NCI-H69 (cell line): Measurements from ENCODE around the gene SLCO4C1.
"Not testable (repeated sequence)": the region's sequence is repeated elsewhere in the genome, so short reads cannot be mapped to it uniquely, and the experiment has no call there.

ENCODE experiments used
- DNase-seq: peaks from one replicate; lab custom pipeline; 2025; lab: John Stamatoyannopoulos, UW

Gene SLCO4C1, protein sequence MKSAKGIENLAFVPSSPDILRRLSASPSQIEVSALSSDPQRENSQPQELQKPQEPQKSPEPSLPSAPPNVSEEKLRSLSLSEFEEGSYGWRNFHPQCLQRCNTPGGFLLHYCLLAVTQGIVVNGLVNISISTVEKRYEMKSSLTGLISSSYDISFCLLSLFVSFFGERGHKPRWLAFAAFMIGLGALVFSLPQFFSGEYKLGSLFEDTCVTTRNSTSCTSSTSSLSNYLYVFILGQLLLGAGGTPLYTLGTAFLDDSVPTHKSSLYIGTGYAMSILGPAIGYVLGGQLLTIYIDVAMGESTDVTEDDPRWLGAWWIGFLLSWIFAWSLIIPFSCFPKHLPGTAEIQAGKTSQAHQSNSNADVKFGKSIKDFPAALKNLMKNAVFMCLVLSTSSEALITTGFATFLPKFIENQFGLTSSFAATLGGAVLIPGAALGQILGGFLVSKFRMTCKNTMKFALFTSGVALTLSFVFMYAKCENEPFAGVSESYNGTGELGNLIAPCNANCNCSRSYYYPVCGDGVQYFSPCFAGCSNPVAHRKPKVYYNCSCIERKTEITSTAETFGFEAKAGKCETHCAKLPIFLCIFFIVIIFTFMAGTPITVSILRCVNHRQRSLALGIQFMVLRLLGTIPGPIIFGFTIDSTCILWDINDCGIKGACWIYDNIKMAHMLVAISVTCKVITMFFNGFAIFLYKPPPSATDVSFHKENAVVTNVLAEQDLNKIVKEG

GRCh38 chr5:102296178-102296817, at the start of gene SLCO4C1:
Gene SLCO4C1 (minus strand): TSS chr5:102296284. CDS start chr5:102296262, 22 bp downstream.
- peak; percentile 91 for DNase-seq

DNA sequence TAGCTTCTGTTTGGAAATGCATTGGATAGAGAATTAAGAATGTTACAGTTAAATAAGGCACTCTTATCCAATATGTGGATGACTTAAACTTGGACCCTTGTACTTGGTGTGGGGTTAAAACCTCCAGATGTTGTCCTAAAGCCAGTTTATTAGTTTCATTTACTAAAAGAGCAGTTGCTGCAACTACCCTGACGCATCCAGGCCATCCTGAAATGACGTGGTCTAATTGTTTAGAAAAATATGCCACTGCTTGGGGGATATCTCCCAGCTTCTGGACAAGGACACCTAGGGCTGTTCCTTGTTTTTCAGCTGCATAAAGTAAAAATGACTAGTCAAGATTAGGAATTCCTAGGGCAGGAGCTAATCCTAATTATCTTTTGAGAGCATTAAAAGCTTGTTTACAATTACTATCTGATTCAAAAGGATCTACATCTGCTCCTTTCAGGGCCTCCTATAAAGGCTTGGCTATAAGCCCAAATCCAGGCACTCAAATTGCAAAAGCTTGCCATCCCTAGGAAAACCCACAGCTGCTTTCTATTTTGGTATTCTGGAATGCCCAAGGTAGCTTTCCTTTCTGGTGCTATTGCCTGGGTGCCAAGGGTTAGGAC, 45.7 kb upstream of the SLCO4C1 start:
- peak; percentile 91 for DNase-seq

- DNase-seq = peak; percentile 79
Observed at GRCh38 chr5:102324714-102325113, 28.6 kb upstream of the SLCO4C1 start.

DNA sequence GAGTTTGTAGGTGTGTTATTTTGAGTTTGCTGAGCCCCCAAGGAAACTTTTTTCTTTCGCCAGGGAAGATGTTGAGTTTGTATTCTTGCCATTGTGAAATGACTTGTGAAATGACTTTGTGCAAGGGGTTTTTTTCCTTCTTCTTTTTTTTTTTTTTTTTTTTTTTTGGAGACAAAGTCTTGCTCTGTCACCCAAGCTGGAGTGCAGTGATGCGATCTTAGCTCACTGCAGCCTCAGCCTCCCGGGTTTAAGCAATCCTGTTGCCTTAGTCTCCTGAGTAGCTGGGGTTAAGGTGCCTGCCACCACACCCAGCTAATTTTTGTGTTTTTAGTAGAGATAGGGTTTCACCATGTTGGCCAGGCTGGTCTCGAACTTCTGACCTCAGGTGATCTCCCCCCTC, 22.7 kb upstream of the SLCO4C1 start:
- DNase-seq = not testable (repeated sequence)

DNA sequence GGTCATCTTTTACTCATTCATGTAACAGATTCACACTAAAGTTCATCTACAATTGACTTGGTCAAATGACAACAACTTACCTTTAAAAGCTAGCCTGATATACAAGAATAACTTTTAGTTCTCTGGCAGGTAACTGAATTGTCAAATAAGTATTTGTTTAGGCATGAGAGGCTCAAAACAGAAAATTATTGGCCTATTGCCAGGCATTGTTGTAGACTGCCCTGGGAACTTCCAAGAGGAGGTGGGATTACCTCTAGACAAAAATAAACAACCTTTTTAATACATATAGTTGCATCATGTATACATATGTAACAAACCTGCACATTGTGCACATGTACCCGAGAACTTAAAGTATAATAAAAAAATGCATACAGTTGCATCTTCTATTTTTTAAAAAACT, 18.2 kb upstream of the SLCO4C1 start:
- peak; percentile 12 for DNase-seq

DNA sequence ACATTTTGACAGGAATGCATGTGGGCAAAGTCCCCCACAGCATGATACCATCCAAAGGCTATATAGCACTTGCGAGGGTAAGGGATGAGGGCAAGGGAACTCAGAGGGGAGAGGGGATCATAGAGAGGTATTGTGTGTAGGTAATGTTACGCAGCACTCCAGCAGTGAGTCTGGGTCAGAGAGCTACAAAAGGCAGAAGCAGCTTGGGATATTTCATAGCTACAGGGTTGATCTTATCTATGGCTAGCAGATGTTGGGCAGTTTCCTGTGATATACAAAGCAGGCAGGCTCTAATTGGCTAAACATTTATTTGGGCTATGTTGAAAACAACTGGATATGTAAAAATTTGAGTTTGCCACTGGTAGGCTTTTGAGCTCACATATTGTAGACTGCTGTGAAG, 17.8 kb upstream of the SLCO4C1 start:
- DNase-seq = peak; percentile 45

DNA sequence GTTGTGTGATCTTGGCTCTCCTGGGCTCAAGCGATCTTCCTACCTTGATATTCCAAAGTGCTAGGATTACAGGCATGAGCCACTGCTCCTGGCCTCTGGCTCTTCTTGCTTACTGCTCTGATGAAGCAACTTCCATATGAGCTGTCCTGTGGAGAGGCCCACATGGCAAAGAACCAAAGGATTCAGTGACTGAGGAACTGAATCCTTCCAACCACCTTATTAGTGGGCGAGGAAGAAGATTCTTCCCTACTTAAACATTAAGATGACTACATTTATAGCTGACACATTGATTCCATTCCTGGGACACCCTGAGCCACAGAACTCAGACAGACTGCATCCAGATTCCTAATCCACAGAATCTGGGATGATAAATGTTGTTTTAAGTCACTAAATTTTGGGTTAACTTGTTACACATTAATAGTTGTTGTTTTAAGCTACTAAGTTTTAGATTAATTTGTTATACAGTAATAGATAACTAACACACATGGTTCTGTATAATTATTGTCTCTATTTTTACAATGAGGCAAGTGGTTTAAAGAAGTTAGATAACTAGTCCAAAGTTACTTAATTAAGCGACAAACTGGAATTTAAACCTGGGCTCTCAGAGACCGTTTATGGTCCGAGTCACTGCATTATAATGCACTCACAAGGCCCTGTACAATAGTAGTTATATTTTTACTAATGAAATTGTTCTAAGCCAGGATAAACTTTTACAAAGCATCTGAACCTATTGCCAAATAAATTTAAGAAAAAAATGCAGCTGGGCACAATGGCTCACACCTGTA, 16.7 kb upstream of the SLCO4C1 start:
- no peak for DNase-seq

DNA sequence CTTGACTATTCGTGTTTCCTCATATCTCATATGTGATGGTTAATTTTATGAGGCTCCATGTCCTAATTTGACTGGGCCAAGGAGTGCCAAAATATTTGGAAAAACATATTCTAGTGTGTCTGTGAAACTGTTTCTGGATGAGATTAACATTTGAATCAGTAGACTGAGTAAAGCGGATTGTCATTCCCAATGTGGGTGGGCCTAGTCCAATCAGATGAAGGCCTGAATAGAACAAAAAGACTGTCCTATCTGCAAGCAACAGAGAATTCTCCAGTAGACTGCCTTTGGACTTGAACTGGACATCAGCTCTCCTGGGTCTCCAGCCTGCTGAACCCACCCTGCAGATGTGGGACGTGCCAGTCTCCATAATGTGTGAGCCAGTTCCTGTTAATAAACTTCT, 13.5 kb upstream of the SLCO4C1 start:
- no peak for DNase-seq

DNA sequence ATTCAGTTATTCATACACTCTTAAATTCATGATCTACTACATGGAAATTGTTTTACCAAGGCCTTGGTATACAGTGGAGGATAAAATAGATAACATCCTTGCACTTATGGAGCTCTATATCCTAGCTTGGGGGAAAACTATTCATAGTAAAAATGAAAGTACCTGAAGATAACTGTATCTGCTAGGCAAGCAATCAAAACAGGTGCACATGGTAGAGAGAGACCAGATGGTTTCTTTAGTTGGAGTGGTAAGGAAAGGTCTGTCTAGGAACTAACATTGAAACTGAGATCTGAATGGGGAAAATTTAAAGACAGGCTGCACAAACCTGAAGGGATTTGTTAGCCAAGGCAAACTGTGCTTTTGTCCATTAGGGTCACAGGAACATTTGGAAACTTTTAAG, 11.1 kb upstream of the SLCO4C1 start:
- DNase-seq = peak; percentile 15

- DNase-seq = no peak
Observed at GRCh38 chr5:102306121-102306520, 10.0 kb upstream of the SLCO4C1 start.

- DNase-seq = peak; percentile 46
Observed at GRCh38 chr5:102295534-102296177, 428 bp downstream of the SLCO4C1 start.

DNA sequence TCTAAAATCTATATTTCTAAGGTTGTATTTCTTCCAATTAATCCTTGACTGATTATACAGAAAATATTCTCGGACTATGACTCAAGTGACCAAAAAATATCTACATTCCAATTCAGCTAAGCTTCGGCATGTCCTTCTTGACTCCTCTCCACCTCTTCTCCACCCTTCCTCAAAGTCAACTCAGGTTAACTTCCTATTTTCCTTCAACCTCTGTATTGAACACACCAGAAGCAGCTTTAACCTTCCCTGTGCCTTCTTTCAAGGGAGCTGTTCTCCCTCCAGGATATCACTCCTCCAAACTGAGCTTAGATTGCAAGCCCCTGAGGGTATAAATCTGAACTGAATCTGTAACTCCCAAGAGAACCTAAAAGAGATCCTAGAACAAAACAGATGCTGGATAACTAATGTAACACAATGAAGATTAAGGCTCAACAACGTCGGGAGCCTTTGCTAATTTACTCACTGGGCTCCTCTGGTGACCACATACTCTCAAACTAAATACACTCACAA, 1.1 kb downstream of the SLCO4C1 start:
- peak; percentile 11 for DNase-seq

GRCh38 chr5:102290004-102290403, 6.1 kb downstream of the SLCO4C1 start:
- DNase-seq = no peak

- DNase-seq = no peak
Observed at GRCh38 chr5:102289251-102289899, 6.7 kb downstream of the SLCO4C1 start.

DNA sequence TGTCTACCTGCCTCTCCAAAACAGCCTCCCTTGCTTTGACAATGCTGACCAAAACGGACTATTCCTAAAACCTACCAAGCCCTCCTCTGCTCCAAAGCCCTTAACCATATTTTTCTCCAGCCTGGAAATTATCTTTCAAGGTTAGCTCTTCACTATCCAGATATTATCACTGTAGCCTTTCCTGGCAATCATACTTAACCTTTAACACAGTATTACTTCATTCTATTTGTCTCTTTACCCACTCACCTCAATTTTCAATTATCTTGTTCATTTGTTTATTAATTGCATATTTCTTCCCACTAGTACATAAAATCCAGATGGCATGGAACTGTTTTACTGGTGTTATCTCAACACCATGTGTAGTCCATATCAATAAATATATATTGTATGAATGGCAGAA, 7.5 kb downstream of the SLCO4C1 start:
- no peak for DNase-seq

DNA sequence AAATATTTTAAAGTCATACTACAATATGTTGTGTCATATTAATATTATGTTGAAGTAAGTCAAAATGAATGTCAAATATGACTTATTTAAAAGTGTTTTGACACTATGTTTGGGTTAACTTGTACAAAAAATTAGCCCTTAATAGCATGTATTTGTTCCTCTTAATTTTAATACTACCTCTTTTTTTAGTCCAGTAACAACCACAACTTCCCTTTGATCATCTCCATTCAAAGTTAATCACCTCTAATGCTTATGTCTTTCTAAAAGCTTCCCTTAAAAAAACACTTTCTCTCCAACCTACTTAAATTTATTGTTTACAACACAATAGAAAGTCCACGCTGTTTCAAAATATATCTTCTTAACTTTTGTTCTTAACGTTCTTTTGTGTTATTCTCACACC, 9.6 kb downstream of the SLCO4C1 start:
- DNase-seq = no peak

GRCh38 chr5:102283102-102283797, 12.8 kb downstream of the SLCO4C1 start:
- DNase-seq = no peak

- DNase-seq = no peak
Observed at GRCh38 chr5:102279711-102280110, 16.4 kb downstream of the SLCO4C1 start.

- DNase-seq = no peak
Observed at GRCh38 chr5:102278231-102278630, 17.9 kb downstream of the SLCO4C1 start.

- DNase-seq = no peak
Observed at GRCh38 chr5:102277144-102277543, 18.9 kb downstream of the SLCO4C1 start.
